ENCODE measurements around the gene ARHGEF25. TPM values are rescaled to one million over a fixed set of nuclear protein-coding genes. Genes with fewer than 3 reads are reported as not detected.

The ARHGEF25 gene
- total RNA-seq, 6 donors from 2014 or later = 6.6 to 78.6 (median 8.2) TPM

GRCh38 chr12:57622293-57623245, 11.3 kb downstream of the ARHGEF25 start:
- Histone ChIP-seq H3K27me3 (peaks cover 0 to 73% (median 25%) of the 10 kb centered on the region in 4 donors), H3K4me1 (peaks cover 14 to 37% (median 29%) of the 10 kb centered on the region in 4 donors), H3K4me3 (no peak overlapping the region), H3K9me3 (no peaks in the 10 kb centered on the region), H3K27ac (no peak overlapping the region), H3K36me3 (no peaks in the 10 kb centered on the region)
- ATAC-seq (ENCODE audit: low FRiP score in 2 of 2) = no peak
- WGBS, 2 donors = 76 to 79% methylated on average over 9 of the region's 9 CpGs
- DNase-seq = no peak
- TF ChIP-seq CTCF (IDR thresholded peaks at IDR 0.05) = no peak
- no peak for TF ChIP-seq POLR2AphosphoS5 (IDR thresholded peaks at IDR 0.05)
- TF ChIP-seq EP300 (IDR thresholded peaks at IDR 0.05) = no peak
- TF ChIP-seq POLR2A (IDR thresholded peaks at IDR 0.05) = no peak

DNA sequence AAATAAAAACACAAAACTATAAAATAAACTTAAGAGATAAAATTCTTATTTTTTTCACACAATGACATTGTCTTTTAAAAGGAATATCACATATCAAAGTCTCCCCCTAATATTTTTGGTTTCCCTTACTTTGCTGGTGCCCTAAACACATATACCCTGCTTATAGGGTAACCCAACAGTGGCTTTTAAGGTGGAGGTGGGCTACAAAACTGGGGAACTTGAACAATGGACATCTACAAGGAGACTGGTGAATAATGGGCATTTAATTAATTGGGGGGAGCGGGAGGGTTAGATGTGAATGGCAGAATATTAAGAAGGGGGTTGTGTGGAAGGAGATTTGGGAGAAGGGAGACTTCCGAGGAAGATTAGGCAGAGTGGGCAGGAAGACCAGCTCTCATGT, 12.2 kb downstream of the ARHGEF25 start:
- H3K27ac ChIP-seq = no peak overlapping the region
- WGBS, 2 donors = 63 to 71% methylated on average over 2 of the region's 2 CpGs
- H3K4me3 ChIP-seq = no peak overlapping the region
- no peak for ATAC-seq (ENCODE audit: low FRiP score in 2 of 2)
- H3K36me3 ChIP-seq = no peaks in the 10 kb centered on the region
- no peak for TF ChIP-seq EP300 (IDR thresholded peaks at IDR 0.05)
- no peak for TF ChIP-seq CTCF (IDR thresholded peaks at IDR 0.05)
- no peak for TF ChIP-seq POLR2AphosphoS5 (IDR thresholded peaks at IDR 0.05)
- peaks cover 17 to 45% (median 35%) of the 10 kb centered on the region in 4 donors for H3K4me1 ChIP-seq
- H3K9me3 ChIP-seq = no peaks in the 10 kb centered on the region
- DNase-seq = no peak
- peaks cover 0 to 75% (median 25%) of the 10 kb centered on the region in 4 donors for H3K27me3 ChIP-seq

- WGBS, 2 donors = 67 to 70% methylated on average over 3 to 5 of the region's 5 CpGs
- Histone ChIP-seq H3K9me3 (no peaks in the 10 kb centered on the region), H3K4me3 (no peak overlapping the region), H3K27me3 (peaks cover 0 to 80% (median 25%) of the 10 kb centered on the region in 4 donors), H3K4me1 (peaks cover 17 to 45% (median 35%) of the 10 kb centered on the region in 4 donors), H3K27ac (no peak overlapping the region), H3K36me3 (no peaks in the 10 kb centered on the region)
- TF ChIP-seq CTCF (IDR thresholded peaks at IDR 0.05) = no peak
- no peak for TF ChIP-seq POLR2AphosphoS5 (IDR thresholded peaks at IDR 0.05)
- no peak for TF ChIP-seq POLR2A (IDR thresholded peaks at IDR 0.05)
- TF ChIP-seq EP300 (IDR thresholded peaks at IDR 0.05) = no peak
- DNase-seq (no peak), ATAC-seq (ENCODE audit: low FRiP score in 2 of 2) (no peak)
Observed at GRCh38 chr12:57623811-57624390, 12.7 kb downstream of the ARHGEF25 start.

- Histone ChIP-seq H3K27me3 (peaks cover 0 to 74% (median 24%) of the 10 kb centered on the region in 4 donors), H3K36me3 (no peaks in the 10 kb centered on the region), H3K4me1 (peaks cover 15 to 38% (median 30%) of the 10 kb centered on the region in 4 donors), H3K9me3 (no peaks in the 10 kb centered on the region), H3K4me3 (no peak overlapping the region), H3K27ac (no peak overlapping the region)
- TF ChIP-seq POLR2A (IDR thresholded peaks at IDR 0.05) = no peak
- TF ChIP-seq POLR2AphosphoS5 (IDR thresholded peaks at IDR 0.05) = no peak
- TF ChIP-seq EP300 (IDR thresholded peaks at IDR 0.05) = no peak
- no peak for TF ChIP-seq CTCF (IDR thresholded peaks at IDR 0.05)
- no peak for DNase-seq
- ATAC-seq (ENCODE audit: low FRiP score in 2 of 2) = no peak
- 83 to 88% methylated on average over 8 of the region's 8 CpGs for whole genome bisulfite sequencing, 2 donors
Observed at GRCh38 chr12:57624441-57625220, 13.4 kb downstream of the ARHGEF25 start.

Measured in upper lobe of left lung (tissue), 6 donors.